Head of caudate nucleus (tissue), 42 donors: ENCODE measurements around the gene ANKMY1.
"Not testable (repeated sequence)": the region's sequence is repeated elsewhere in the genome, so short reads cannot be mapped to it uniquely, and the experiment has no call there.

Experiments
- DNase-seq, 42 donors: peaks; one replicate each; pipeline versions ENCODE4 v3.0.0 to v3.0.0-alpha.2; 2020 to 2021; ENCODE audit warnings: mixed read lengths in 7 of 42
- intact Hi-C: fragments of 100-400 bp; cut with DNase I; formaldehyde crosslinking; loops from one replicate; pipeline ENCODE4 v1.15.0; 2022

ANKMY1 gene

DNA sequence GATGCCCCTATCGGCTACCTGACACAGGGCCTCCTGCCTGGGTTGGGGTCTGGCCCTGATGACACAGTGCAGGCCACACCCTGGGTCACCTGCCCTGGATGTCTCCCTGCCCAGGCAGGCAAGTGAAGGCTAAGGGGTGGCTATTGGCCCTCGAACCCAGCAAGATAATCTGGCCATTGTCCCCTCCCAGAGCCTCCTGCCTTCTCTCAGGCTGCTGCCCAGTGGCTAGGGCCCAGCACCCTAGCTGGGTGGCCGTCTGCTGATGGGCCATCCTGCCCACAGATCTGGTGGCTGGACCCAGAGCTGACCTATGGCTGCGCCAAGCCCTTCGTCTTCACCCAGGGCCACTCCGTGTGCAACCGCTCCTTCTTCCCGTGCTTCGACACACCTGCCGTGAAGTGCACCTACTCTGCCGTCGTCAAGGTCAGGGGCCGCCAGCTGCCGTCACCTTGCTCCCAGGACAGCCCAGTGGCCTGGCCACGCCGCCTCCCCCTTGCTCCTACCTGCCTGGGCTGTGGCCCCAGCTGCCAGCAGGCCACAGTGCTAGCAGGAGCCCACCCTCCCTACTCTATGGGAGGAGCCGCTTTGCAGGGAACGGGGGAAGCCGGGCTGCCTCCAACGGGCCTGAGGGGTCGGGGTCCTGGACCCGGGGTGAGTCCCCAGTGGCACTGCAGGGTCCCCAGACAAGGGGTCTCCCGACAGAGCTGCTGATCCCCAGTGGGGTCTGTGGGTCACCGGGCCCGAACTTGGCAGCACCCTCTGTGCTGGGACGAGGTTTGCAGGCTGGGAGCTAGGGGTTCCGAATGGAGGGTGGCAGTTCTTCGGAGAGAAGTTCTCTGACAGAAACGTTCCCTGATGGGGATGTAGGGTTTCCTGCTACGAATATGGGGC is 14.6 kb upstream of the ANKMY1 start:
- DNase-seq, result peak in 5 of 42 donors; percentile 3 to 28 (median 23)
- intact Hi-C loops, result no loop called here

DNA sequence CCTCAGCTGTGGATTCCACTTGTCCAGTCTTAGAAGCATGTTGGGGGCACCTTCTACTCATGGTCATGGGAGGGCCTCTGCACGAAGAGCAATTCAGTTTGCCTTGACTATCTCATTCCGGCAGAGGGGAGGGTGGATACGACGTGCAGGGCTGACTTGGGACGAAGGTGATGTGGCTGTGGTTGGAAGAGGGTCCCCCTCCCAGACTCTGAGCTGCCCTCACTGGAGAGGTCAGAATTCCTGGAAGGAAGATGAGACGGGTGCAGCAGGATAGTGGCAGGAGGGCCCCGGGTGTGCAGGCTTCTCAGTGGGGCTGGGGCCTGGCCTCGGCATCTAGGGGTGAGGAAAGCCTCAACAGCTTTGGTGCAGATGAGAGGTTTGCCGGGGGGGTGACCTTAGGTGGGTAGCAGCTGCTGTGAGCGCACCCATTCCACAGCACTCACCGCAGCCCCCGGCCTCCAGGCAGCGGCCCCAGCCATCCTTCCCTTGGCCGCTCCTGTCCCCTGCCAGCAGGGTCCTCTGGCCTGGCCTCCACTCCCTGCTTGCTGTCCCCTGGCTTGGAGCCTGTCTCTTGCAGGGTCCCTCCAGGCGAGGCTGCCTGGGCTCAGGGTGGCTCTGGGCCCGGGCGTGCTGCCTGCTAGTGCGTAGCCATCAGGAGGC is 13.7 kb upstream of the ANKMY1 start:
- intact Hi-C loops, result no loop called here
- peak in 9 of 42 donors; percentile 2 to 24 (median 8) for DNase-seq

DNA sequence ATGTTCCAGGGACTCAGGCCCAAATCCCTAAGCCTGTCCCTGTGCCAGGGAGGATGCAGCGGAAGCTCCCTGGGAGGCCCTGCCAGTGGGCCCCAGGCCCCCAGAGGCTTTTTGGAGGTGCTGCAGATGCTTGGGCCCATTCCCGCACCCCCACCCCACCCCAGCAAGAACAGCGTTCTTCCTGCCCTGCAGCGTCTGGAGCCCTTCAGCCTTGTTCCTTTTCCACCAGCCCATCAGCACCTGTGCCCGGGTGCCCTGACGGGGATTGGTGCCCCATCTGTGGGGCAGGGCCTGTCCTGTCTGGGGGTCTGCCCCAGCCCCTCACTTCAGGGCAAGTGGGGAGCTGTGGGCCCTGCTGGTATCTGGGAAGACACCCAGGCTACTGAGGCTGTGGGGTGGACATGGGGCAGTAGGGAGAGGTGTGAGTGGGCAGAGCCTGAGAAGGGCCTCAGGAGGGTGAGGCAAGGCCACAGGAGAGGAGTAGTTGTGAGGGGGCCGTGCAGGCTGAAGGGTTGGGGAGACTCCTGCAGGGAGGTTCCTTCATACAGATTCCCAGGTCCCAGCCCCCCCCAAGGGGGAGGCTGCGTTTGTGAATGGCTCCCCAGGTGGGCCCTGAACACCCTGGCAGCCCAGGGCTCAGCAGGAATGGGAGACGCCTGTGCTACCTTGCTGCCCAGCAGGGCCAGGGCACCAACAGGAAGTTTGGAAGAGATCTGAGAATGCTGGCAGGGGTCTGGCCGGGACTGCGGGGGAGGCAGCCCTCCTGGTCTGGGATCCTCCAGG is 12.9 kb upstream of the ANKMY1 start:
- intact Hi-C loops, result no loop called here
- peak in 12 of 42 donors; percentile 1 to 23 (median 11) for DNase-seq

DNA sequence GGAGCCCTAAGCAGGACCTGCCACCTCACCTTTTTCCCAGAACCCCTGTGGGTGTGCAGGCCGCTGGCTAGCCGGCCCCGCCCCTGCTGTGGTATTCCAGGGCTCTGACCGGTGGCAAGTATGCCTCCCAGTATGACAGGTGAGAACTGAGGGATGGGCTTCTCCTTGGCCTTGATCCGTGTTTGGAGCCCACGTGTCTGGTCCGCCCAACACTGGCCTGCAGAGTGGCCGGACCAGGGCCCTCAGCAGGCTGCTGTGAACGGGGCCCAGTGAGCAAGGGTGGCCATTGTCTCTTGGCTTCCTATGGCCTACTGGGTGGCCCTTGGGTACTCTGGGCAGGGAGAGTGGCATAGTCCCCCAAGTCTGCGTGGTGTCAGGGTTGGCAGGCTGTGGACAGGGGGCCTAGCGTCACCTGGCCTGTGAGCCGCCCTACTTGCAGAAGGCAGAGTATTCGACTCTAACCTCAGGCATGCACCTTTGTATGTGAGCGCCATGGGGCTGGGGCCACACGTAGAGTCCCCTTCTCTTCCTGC is 12.3 kb upstream of the ANKMY1 start:
- intact Hi-C loops, result no loop called here
- DNase-seq, result peak in 13 of 42 donors; percentile 3 to 29 (median 8)

DNA sequence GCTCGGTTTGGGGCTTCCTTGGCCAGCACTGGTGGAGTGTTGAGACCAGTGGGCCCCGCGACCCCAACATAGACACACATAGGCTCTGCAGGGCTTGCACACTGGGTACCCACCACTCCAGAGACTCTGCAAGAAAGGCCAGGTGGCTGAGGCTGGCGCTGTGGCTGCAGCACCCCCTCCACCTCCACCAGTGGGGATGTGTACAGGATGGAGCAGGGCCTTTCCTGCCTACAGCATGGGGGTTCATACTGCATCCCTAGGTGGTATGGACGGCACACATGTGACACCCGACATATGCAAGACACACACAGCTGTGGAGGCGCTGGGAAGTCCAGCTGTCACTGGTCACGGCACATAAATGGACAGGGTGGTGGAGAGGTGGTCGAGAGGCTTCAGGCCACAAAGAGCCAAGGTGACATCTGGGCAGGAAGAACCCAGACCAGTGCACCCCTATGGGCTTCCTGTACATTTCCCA is 11.8 kb upstream of the ANKMY1 start:
- DNase-seq, result peak in 4 of 42 donors; percentile 3 to 25 (median 10)
- intact Hi-C loops, result no loop called here

DNA sequence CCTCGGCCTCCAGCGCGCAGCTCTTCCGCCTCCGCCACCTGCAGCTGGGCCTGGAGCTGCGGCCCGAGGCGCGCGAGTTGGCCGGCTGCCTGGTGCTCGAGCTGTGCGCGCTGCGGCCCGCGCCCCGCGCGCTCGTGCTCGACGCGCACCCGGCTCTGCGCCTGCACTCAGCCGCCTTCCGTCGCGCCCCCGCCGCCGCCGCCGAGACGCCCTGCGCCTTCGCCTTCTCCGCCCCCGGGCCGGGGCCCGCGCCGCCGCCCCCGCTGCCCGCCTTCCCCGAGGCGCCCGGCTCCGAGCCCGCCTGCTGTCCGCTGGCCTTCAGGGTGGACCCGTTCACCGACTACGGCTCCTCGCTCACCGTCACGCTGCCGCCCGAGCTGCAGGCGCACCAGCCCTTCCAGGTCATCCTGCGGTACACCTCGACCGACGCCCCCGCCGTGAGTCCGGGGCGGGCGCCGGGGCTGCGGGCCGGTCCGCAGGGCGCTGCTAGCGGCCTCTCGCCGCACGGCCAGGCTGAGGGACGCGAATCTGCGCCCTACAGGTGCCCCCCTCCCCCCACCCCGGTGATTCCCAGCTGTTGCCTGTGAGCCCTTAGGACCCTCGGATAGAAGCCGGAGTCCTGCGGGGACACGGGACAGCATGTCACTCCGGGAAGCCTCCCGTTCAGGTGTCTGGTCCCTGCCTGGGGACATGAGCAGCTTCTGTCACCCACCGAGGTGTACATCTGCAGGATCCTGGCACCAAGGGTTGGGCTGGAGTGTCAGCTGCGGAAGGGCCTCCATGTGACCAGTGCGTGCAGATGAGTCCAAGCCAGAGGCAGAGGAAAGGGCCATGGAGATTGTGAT is 11.1 kb upstream of the ANKMY1 start:
- DNase-seq, result peak in 41 of 42 donors; percentile 33 to 87 (median 75)
- intact Hi-C loops, result no loop called here

DNA sequence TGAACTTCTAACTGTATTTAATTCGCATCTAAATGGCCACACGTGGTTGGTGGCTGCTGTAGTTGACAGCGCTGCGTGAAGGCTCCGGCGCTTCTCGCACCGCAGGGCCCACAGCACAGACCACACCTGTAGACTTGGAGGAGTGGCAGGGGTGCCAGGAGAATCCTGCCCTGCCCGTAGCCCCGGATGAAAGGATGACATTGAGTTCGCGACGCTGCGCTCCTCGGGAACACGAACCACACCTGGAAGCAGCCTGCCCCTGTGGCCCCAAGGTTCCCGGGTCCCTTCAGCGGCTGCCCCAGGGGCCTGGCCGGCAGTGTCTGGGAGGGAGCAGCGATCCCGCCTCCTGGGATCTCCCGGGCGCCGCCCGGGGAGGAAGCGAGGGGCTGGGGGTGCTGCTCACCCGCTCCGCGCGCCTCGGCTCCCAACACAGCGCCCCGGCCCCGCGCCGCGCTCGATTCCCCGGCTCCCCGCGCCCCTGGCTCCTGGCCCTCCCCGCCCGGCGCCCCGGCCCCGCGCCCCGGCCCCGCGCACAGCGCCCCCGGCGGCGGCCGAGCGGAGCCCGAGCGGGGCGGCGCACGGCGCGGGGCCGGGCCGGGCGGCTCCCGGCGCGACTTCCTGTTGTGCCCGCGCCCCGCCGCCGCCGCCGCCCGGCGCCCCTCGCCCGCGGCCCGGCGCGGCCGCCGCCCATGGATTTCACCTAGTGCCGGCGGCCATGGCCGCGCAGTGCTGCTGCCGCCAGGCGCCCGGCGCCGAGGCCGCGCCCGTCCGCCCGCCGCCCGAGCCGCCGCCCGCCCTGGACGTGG is 10.3 kb upstream of the ANKMY1 start, which contains the start of gene RNPEPL1:
TSS of gene RNPEPL1 (plus strand) at position 613 of the 806 bp plus-strand sequence. CDS start at position 716, 103 bp downstream.
- peak in 34 of 42 donors; percentile 1 to 71 (median 48) for DNase-seq
- intact Hi-C loops, result no loop called here

DNA sequence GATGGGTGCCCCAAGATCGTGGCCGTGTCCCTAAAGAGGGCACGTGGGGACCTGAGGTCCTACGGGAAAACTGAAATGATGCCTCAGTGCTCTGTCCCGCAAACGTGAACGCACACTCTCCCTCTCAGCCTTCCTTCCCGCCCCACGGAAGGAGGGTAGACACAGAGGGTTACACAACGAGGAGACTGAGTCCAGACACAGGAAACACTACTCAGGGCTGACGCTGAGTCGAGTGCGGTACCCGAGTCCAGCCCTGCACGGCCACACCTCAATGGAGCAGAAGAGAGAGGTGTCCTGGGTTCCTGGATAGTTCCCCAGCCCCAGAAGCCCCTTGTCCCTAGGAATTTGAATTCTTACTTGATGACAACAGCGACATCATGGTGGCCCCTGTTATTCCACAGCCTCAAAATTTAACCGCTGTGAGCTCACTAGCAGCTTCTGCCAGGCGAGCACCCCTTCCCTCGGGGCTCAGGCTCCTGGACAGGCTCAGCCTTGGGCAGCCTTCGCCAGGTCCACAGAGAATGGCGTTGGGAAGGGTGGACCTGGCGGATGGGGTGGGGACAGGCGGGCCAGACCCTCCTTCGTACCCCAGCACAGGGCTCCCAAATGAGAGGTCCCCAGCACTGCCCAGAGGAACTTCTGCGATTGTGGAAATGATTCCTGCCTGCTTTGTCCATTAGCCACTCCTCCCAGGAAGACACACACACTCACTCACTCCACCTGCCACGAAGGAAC is 9.5 kb upstream of the ANKMY1 start:
- intact Hi-C loops, result no loop called here
- peak in 23 of 42 donors; percentile 0 to 44 (median 12) for DNase-seq

DNA sequence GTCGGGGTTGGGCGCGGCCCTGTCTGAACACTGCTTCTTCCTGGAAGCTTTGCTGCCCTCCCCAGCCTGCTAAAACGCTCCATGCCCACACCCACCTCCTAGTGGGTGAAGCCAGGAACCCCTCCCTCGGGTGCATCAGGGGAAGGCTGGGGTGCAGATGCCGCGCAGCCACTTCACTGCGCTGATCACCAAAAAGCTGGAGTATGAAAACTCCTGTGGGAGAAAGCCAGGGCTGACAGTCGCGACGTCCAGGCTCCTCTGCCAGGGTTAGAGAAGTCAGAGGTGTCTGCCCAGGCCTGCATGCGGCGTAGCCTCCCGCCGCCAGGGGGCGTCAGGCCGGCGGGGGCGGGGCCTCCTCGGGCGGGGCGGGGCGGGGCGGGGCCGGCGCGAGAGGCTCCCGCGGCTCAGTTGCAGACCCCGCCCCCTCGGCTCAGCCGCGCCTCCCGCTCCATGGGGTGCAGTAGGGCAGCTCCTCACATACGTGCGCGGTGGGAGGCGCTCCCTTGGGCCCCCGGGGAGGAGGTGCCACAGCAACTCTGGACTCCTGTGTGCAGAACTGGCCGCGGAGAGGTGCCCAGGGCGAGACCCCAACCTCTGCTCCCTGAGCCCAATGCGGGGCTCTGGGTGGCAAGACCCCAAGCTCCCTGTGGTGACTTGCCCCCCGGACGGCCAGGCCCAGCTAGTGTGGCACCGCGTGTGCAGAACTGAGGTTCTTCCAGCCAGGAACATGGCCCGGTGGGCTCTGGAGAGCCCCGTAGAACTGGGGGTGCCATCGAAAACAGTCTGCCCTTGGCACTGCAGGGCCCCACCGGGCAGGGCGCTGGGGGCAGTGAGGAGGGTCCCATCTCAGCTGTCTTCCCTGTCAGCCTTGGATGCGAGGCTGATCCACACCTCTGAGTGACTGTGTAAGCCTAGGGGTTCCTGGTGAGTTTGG is 8.7 kb upstream of the ANKMY1 start:
- peak; percentile 82 to 96 (median 93) for DNase-seq
- intact Hi-C loops, result no loop called here

DNA sequence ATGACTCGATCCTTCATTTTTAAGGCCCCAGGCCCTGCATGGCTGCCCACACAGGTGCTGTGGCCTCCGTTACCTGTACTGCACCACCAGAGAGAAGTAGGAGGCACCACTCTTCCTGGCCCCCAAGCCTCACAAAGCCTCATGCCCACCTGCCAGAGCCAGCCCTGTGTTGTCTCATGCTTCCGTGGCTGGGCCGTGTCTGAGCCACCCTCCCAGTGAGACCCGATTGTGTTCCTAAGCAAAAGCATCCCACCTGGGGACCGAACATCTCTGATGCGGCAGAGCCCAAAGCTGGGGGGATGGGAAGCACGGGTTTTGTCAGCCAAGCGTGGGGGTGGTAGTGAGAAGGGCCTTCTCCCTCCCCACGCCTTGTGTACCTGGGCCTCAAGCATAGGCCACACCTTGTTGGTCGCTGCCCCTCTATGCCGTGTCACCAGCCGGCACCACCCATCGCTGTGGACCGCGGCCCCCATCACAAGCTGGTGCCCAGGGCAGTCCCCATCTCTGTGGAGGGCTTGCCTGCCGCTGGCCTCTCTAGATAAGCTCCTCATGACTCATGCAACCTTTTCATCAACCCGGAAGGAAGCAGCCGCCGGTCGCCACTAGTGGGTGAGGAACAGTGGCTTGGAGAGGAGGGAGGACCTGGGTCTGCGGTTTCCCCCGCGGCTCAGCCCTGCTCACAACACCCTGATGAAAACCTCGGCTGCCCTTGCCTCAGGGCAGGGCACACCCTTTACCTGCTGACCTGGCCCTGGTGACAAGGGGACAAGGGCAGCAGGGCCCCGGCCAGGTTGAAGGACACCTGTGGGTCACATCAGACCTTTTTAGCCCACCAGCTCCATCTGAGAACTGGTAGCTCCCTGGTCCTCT is 7.8 kb upstream of the ANKMY1 start:
- intact Hi-C loops, result no loop called here
- peak in 28 of 42 donors; percentile 16 to 76 (median 44) for DNase-seq

DNA sequence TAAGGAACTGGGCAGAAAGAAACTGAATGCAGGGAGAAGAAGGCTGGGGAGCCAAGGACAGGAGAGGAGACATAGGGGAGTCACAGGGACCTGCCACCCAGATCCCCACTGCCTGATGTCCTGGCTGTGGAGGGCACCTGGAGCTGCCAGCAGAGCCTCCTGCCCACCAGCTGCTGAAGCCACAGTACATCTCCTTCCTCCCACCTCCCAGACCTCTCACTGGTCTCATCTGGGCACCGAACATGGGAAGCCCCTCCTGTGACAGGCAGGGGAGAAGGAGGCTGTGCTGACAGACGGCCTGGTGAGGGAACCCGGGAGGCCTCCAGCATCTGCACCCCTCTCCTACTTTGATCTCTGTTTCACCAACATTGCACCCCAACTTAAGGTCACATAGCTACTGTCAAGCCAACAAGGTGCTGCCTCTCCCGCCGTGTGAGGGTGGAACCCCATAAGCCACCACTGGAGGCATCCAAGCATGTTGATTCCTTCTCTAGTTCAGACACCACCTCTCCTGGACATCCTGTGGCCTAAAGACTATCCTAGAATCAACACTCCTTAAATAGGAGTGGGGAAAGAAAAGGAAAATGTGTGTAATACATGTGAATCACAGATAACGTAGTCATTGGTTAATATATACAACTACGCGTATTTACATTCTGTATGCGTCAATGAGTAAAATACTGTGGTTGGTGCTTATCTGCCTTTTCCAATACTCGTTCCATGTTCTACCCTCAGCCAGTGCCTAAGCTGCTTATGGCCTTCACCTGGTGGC is 7.0 kb upstream of the ANKMY1 start:
- intact Hi-C loops, result no loop called here
- DNase-seq, result peak in 12 of 42 donors; percentile 1 to 40 (median 10)

DNA sequence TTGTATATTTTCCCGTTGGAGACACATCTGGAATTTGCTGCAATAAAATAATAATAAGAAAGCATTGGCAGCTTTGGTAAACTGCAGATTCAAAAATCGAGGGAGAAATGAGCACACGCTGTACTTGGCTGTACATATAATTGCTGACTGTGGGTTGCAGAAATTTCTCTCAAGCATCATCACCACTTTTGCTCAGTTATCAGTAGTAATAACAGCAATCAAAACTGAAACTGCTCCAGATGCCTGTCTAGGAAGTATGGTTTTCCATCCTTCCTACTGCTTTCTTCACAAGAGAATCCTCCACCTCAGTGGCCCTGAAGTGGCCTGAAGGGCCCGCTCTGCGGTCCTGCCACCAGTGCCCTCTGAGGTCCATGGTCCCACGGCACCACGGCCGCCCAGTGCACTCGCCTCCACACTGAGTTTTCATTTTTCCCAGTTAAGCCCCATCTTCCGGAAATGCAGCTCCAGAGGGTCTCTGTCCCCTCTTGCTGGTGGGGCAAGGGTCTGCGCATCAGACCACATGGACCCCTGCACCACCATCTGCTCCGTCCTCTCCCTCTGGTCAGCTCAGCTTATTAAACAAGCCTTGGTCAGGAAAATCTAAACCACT is 6.3 kb upstream of the ANKMY1 start:
- peak in 10 of 42 donors; percentile 0 to 42 (median 12) for DNase-seq
- intact Hi-C loops, result no loop called here

DNA sequence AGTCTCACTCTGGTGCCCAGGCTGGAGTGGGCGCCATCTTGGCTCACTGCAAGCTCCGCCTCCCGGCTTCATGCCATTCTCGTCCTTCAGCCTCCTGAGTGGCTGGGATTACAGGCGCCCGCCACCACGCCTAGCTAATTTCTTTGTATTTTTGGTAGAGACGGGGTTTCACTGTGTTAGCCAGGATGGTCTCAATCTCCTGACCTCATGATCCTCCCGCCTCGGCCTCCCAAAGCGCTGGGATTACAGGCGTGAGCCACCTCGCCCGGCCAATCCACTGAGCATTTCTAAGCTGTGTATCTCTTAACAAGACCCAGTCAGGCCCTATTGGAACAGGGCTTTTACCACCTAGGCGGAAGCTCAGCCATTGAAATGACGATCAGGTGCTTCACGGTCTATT is 5.4 kb upstream of the ANKMY1 start:
- peak in 6 of 42 donors; percentile 8 to 32 (median 16) for DNase-seq
- intact Hi-C loops, result not testable (repeated sequence)
